ENCODE measurements around the gene PEPD. TPM values are rescaled to one million over a fixed set of nuclear protein-coding genes. Genes with fewer than 3 reads are reported as not detected.

The PEPD gene
- total RNA-seq, 1 experiment from 2014 or later = 83.1 TPM

DNA sequence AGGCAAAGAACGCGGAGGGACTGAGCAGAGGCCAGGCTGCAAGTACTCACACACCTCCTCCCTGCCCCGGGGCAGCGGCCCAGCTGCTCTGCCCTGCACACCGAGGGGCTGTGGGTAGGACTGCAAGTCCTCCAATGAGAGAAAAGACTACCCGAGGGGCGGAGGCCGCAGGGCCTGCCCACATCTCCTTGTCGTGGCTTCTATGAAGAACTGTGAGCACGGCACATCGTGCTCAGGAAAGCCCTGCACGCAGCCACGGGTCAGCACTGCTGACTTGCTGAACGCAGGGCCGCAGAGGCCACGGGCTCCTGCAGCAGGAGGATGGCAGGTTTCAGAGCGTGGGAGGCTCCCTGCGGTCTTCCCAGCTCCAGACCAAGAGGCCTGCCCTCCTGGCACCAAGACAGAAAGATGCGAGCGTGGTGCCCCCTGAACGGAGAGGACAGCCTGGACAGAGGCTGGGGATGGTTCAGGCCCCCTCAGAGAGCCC lies 110.6 kb downstream of the PEPD start:
- Mint-ChIP-seq H3K27ac (peak overlapping the region; percentile 32; the same call in 1 of the 2 replicates), H3K4me3 (no peak overlapping the region), H3K9me3 (no peaks in the 10 kb centered on the region), H3K36me3 (no peaks in the 10 kb centered on the region), H3K27me3 (ENCODE audit: low read depth) (no peaks in the 10 kb centered on the region), H3K4me1 (peaks cover 4% of the 10 kb centered on the region; the same call in 1 of the 2 replicates)
- POLR2A ChIA-PET = no interaction called here
- CTCF ChIA-PET = no interaction called here
- ATAC-seq = no peak
- no peak for DNase-seq (ENCODE audit: low spot score)
- TF ChIP-seq SMAD4 (CRISPR knock-in tag; IDR thresholded peaks at IDR 0.05) = no peak
- no peak for TF ChIP-seq STAT6 (CRISPR knock-in tag; conservative IDR thresholded peaks at IDR 0.05; ENCODE audit: low read depth)

DNA sequence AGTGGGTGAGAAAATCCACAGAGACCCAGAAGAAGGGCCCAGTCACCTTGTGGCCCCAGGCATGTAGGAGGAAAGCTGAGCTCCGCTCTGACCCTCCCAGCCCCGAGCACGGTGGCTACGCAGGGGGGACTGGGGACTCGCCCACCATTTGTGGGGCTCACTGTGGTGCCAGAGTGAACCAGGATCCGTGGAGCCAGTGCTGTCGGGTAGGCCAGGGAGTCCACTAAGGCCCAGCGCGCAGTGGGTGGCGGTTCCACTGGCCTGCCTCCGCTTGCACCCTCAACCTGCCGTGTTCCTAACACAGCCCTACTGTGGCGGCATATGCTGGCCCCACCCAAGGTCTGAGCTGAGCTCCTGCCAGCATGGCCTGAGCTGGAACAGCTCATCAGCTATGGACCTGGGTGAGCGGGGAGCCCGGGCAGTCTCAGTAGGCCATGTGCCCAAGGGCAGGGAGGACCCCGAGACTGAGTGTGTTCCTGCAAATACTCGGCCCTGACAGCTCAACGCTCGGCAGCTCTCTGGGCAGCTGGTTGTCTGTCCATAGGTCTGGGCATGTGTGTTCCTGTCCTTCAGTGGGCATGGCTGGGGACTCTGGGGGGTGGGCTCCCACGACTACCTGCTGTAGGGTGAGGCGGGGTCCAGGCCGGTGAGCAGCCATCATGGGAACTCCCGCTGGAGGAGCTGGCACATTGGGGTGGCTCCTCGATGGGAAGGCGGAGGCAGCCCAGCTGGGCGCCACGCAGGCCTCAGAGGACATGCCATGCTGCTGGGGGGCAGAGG lies 111.5 kb downstream of the PEPD start:
- TF ChIP-seq CREB1 (CRISPR knock-in tag; IDR thresholded peaks at IDR 0.05) (no peak), MAX (CRISPR knock-in tag; IDR thresholded peaks at IDR 0.05) (no peak), GTF2I (CRISPR knock-in tag; conservative IDR thresholded peaks at IDR 0.05) (no peak), GABPB1 (CRISPR knock-in tag; IDR thresholded peaks at IDR 0.05) (no peak), ZNF232 (CRISPR knock-in tag; IDR thresholded peaks at IDR 0.05) (no peak)
- TF ChIP-seq, protein P1, sequence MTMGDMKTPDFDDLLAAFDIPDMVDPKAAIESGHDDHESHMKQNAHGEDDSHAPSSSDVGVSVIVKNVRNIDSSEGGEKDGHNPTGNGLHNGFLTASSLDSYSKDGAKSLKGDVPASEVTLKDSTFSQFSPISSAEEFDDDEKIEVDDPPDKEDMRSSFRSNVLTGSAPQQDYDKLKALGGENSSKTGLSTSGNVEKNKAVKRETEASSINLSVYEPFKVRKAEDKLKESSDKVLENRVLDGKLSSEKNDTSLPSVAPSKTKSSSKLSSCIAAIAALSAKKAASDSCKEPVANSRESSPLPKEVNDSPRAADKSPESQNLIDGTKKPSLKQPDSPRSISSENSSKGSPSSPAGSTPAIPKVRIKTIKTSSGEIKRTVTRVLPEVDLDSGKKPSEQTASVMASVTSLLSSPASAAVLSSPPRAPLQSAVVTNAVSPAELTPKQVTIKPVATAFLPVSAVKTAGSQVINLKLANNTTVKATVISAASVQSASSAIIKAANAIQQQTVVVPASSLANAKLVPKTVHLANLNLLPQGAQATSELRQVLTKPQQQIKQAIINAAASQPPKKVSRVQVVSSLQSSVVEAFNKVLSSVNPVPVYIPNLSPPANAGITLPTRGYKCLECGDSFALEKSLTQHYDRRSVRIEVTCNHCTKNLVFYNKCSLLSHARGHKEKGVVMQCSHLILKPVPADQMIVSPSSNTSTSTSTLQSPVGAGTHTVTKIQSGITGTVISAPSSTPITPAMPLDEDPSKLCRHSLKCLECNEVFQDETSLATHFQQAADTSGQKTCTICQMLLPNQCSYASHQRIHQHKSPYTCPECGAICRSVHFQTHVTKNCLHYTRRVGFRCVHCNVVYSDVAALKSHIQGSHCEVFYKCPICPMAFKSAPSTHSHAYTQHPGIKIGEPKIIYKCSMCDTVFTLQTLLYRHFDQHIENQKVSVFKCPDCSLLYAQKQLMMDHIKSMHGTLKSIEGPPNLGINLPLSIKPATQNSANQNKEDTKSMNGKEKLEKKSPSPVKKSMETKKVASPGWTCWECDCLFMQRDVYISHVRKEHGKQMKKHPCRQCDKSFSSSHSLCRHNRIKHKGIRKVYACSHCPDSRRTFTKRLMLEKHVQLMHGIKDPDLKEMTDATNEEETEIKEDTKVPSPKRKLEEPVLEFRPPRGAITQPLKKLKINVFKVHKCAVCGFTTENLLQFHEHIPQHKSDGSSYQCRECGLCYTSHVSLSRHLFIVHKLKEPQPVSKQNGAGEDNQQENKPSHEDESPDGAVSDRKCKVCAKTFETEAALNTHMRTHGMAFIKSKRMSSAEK (CRISPR knock-in tag; IDR thresholded peaks at IDR 0.05; ENCODE audit: borderline replicate concordance) = no peak
- TF ChIP-seq, protein P2, sequence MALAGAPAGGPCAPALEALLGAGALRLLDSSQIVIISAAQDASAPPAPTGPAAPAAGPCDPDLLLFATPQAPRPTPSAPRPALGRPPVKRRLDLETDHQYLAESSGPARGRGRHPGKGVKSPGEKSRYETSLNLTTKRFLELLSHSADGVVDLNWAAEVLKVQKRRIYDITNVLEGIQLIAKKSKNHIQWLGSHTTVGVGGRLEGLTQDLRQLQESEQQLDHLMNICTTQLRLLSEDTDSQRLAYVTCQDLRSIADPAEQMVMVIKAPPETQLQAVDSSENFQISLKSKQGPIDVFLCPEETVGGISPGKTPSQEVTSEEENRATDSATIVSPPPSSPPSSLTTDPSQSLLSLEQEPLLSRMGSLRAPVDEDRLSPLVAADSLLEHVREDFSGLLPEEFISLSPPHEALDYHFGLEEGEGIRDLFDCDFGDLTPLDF (CRISPR knock-in tag; IDR thresholded peaks at IDR 0.05) = no peak
- H3K27ac Mint-ChIP-seq = no peak overlapping the region
- POLR2A ChIA-PET = no interaction called here
- no peaks in the 10 kb centered on the region for H3K36me3 Mint-ChIP-seq
- no peak overlapping the region for H3K4me3 Mint-ChIP-seq
- no peaks in the 10 kb centered on the region for H3K27me3 Mint-ChIP-seq (ENCODE audit: low read depth)
- DNase-seq (ENCODE audit: low spot score) (no peak), ATAC-seq (no peak)
- no peaks in the 10 kb centered on the region for H3K9me3 Mint-ChIP-seq
- CTCF ChIA-PET = interaction anchor here (0.6 to 1.6 kb wide), 3 partner anchors 13 to 276 kb away, joined by 3 to 5 read pairs (median 3); no protein-coding TSS in a partner anchor
- peaks cover 4% of the 10 kb centered on the region; the same call in 1 of the 2 replicates for H3K4me1 Mint-ChIP-seq

- Mint-ChIP-seq H3K27ac (no peak overlapping the region), H3K27me3 (ENCODE audit: low read depth) (no peaks in the 10 kb centered on the region), H3K4me3 (no peak overlapping the region), H3K4me1 (peaks cover 4% of the 10 kb centered on the region; the same call in 1 of the 2 replicates), H3K9me3 (no peaks in the 10 kb centered on the region), H3K36me3 (no peaks in the 10 kb centered on the region)
- DNase-seq (ENCODE audit: low spot score) = no peak
- ChIA-PET CTCF (interaction anchor here (1.3 to 3.3 kb wide), 5 partner anchors 11 to 360 kb away, joined by 4 to 46 read pairs (median 17); no protein-coding TSS in a partner anchor), POLR2A (no interaction called here)
- ATAC-seq = no peak
- TF ChIP-seq, protein P3, sequence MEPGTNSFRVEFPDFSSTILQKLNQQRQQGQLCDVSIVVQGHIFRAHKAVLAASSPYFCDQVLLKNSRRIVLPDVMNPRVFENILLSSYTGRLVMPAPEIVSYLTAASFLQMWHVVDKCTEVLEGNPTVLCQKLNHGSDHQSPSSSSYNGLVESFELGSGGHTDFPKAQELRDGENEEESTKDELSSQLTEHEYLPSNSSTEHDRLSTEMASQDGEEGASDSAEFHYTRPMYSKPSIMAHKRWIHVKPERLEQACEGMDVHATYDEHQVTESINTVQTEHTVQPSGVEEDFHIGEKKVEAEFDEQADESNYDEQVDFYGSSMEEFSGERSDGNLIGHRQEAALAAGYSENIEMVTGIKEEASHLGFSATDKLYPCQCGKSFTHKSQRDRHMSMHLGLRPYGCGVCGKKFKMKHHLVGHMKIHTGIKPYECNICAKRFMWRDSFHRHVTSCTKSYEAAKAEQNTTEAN (CRISPR knock-in tag; IDR thresholded peaks at IDR 0.05) = no peak
- TF ChIP-seq TP53 (CRISPR knock-in tag; IDR thresholded peaks at IDR 0.05) = no peak
- TF ChIP-seq CTCF (IDR thresholded peaks at IDR 0.05) = no peak
- TF ChIP-seq MYBL2 (CRISPR knock-in tag; IDR thresholded peaks at IDR 0.05) = no peak
- TF ChIP-seq SP1 (CRISPR knock-in tag; conservative IDR thresholded peaks at IDR 0.05) = no peak
- no peak for TF ChIP-seq PRRX2 (CRISPR knock-in tag; IDR thresholded peaks at IDR 0.05)
- TF ChIP-seq ZNF317 (CRISPR knock-in tag; IDR thresholded peaks at IDR 0.05; ENCODE audit: borderline replicate concordance, low read depth) = no peak
- TF ChIP-seq OVOL2 (CRISPR knock-in tag; IDR thresholded peaks at IDR 0.05; ENCODE audit: borderline replicate concordance) = no peak
- TF ChIP-seq ZNF138 (CRISPR knock-in tag; conservative IDR thresholded peaks at IDR 0.05) = no peak
These were observed 112.8 kb downstream of the PEPD start for GRCh38 chr19:33408538-33409434.

Measured in WTC11 (cell line).